Activated CD4-positive, alpha-beta memory T cell treated with anti-CD3 and anti-CD28 coated beads, Interleukin-2, amount 10 ng/mL, durations not matched to agents 7 days and 5 days (primary cell): ENCODE measurements around the gene SEMA3G. TPM values are rescaled to one million over a fixed set of nuclear protein-coding genes. Genes with fewer than 3 reads are reported as not detected.

ENCODE experiments used
- CTCF ChIA-PET: fragments of 350-600 bp; sonication (Branson Sonifier 250); formaldehyde crosslinking; loops from one replicate; lab custom pipeline; 2021; ENCODE audit warnings: antibody characterized with exemption, inconsistent platforms; lab: Charles Lee
- POLR2A ChIA-PET: fragments of 350-600 bp; sonication (Branson Sonifier 250); formaldehyde crosslinking; loops from one replicate; lab custom pipeline; 2021; ENCODE audit warnings: antibody characterized with exemption; lab: Charles Lee
- DNase-seq: peaks from one replicate; pipeline ENCODE4 v3.0.0-alpha.2; 2020
- H3K27ac Mint-ChIP-seq: one replicate; pipeline ENCODE4 v1.8.0; 2021; ENCODE audit warnings: mild to moderate bottlenecking, mixed read lengths
- H3K27me3 Mint-ChIP-seq: one replicate; pipeline ENCODE4 v1.8.0; 2021; ENCODE audit warnings: mixed read lengths
- H3K36me3 Mint-ChIP-seq: one replicate; pipeline ENCODE4 v1.8.0; 2021; ENCODE audit warnings: low read depth, mixed read lengths
- H3K4me1 Mint-ChIP-seq: one replicate; pipeline ENCODE4 v1.8.0; 2021; ENCODE audit warnings: mixed read lengths
- H3K4me3 Mint-ChIP-seq: one replicate; pipeline ENCODE4 v1.8.0; 2021; ENCODE audit warnings: mild to moderate bottlenecking, mixed read lengths
- H3K9me3 Mint-ChIP-seq: one replicate; pipeline ENCODE4 v1.8.0; 2021; ENCODE audit warnings: mixed read lengths
- total RNA-seq, 2 experiments: library from RNA; stranded (reverse); gene quantifications; one replicate each; pipeline ENCODE4 v1.2.3, GENCODE V29; 2021

SEMA3G gene
- total RNA-seq, 2 experiments from 2014 or later, result 0.18 to 0.20 TPM

GRCh38 chr3:52438579-52439425 is 6.1 kb downstream of the SEMA3G start:
- Mint-ChIP-seq H3K27ac (no peak overlapping the region), H3K9me3 (no peaks in the 10 kb centered on the region), H3K4me1 (peaks cover 5% of the 10 kb centered on the region), H3K27me3 (peaks cover 3% of the 10 kb centered on the region), H3K36me3 (no peaks in the 10 kb centered on the region), H3K4me3 (no peak overlapping the region)
- CTCF ChIA-PET, result interaction anchor here (1.2 kb wide), 1 partner anchor 11 kb away, joined by 8 read pairs; no protein-coding TSS in a partner anchor
- POLR2A ChIA-PET, result interaction anchor here (0.9 to 1.9 kb wide), 2 partner anchors 10 to 17 kb away, joined by 3 to 5 read pairs; partner anchors contain the start of gene NISCH
- DNase-seq, result no peak

DNA sequence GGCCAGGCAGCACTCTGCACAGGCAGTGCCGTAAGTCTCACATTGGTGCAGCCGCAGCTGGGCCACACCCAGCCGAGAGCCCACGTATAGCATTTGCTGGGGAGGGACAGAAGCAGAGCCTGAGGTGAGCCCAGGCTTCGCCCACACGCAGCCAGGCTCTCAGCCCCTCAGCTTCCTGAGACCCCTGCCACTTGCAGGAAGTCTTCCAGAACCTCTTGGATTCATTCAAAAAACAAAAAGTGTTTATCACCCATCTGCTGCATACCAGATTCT is 6.9 kb downstream of the SEMA3G start:
- Mint-ChIP-seq H3K27ac (no peak overlapping the region), H3K27me3 (peaks cover 3% of the 10 kb centered on the region), H3K36me3 (no peaks in the 10 kb centered on the region), H3K4me1 (peaks cover 10% of the 10 kb centered on the region), H3K4me3 (no peak overlapping the region), H3K9me3 (no peaks in the 10 kb centered on the region)
- ChIA-PET POLR2A (interaction anchor here (1.9 kb wide), 1 partner anchor 11 kb away, joined by 5 read pairs; no protein-coding TSS in a partner anchor), CTCF (interaction anchor here (1.4 kb wide), 1 partner anchor 9 kb away, joined by 3 read pairs; no protein-coding TSS in a partner anchor)
- DNase-seq, result no peak

DNA sequence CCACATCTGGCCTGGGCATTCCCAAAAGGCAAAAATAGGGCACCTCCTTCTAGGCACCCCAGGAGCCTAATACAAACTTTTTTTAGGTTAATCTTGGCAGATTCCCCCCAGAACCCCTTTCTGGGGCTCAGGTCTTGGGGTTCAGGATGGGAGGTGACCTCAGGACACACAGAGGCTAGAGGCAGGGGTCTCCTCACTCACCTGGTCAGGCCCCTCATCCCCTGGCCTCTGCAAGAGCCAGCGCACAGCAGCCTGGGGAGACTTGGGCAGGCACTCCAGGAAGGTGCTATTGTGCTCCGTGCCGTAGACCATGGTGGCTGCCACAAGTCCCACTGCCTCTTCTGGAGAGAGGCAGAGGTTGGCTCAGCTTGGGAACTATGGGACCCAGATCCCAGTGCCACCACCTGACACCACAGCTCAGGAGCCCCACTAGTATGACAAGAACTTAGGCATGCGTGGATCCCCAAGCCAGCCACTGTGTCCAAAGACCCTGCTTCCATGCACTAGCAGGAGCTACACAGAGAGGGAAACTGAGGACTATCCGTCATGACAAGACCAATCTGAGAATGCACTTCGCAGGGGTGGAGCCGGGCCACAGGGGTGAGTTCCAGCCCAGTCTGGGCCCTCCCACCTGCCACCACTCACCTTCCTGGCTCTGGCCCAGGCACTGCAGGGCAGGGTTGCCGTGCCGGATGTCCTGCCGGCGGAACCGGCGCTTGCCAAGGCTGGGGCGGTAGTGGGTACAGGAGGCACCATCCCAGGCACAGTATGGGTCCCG is 7.4 kb downstream of the SEMA3G start:
- CTCF ChIA-PET, result interaction anchor here (1.4 kb wide), 1 partner anchor 9 kb away, joined by 3 read pairs; no protein-coding TSS in a partner anchor

GRCh38 chr3:52436500-52437149 is 8.3 kb downstream of the SEMA3G start:
- CTCF ChIA-PET, result interaction anchor here (1.4 kb wide), 1 partner anchor 8 kb away, joined by 3 read pairs; no protein-coding TSS in a partner anchor
- Mint-ChIP-seq H3K36me3 (no peaks in the 10 kb centered on the region), H3K4me1 (peaks cover 22% of the 10 kb centered on the region), H3K9me3 (no peaks in the 10 kb centered on the region), H3K27ac (no peak overlapping the region), H3K4me3 (no peak overlapping the region), H3K27me3 (peaks cover 3% of the 10 kb centered on the region)
- no peak for DNase-seq
- POLR2A ChIA-PET, result no interaction called here

More for the DNA sequence above, 7.4 kb downstream of the SEMA3G start:
- peaks cover 15% of the 10 kb centered on the region for H3K4me1 Mint-ChIP-seq
- H3K27ac Mint-ChIP-seq, result no peak overlapping the region
- no peak for DNase-seq
- no peaks in the 10 kb centered on the region for H3K36me3 Mint-ChIP-seq
- H3K27me3 Mint-ChIP-seq, result peaks cover 3% of the 10 kb centered on the region
- POLR2A ChIA-PET, result no interaction called here
- H3K4me3 Mint-ChIP-seq, result no peak overlapping the region
- no peaks in the 10 kb centered on the region for H3K9me3 Mint-ChIP-seq

DNA sequence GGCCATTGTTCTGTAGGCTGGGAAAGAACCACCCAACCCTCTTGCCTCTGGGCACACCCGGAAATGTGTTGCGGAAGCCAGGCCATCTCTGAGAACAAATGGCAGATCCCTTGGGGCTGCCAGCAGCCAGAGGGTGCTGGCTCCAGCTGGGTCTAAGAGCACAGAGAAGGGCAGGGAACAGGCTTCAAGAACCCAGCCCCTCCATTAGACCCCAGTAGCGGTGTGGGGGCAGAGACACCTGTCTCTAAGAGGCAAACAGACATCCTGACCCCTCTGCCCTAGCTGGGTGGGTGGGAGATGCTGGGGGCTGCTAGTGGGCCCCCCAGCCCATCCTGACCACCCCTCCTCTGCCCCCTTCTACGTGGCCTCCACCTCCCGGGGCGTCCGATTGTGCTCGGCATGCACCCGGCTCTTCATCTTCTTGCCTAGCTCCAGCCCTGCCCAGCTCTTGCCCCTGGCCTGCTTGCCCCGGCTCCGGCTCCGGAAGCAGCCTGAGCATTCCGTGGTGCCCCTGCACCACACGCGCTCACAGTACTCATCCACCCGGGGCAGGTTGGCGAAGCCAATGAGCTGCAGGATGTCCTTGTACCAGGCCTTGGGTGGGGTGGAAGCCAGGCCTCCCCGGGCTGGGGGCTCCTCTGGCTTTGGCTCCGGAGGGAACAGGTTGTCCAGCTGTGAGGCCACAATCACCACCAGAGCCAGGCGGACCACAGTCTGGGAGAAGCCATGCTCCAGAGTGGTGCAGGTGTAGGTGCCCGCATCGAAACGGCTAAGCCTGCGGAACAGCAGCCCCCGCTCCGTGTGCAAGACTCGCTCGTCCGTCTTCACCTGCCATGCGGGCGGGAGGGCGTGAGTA is 9.4 kb downstream of the SEMA3G start:
- peaks cover 3% of the 10 kb centered on the region for H3K27me3 Mint-ChIP-seq
- H3K9me3 Mint-ChIP-seq, result no peaks in the 10 kb centered on the region
- no peaks in the 10 kb centered on the region for H3K36me3 Mint-ChIP-seq
- ChIA-PET POLR2A (interaction anchor here (1.3 kb wide), 1 partner anchor 101 kb away, joined by 3 read pairs; no protein-coding TSS in a partner anchor), CTCF (interaction anchor here (12.0 kb wide), 1 partner anchor 13 kb away, joined by 151 read pairs; the partner anchor contains the start of gene SEMA3G)
- no peak overlapping the region for H3K27ac Mint-ChIP-seq
- H3K4me1 Mint-ChIP-seq, result peaks cover 24% of the 10 kb centered on the region
- DNase-seq, result no peak
- H3K4me3 Mint-ChIP-seq, result no peak overlapping the region

- Mint-ChIP-seq H3K9me3 (no peaks in the 10 kb centered on the region), H3K36me3 (no peaks in the 10 kb centered on the region), H3K27ac (no peak overlapping the region), H3K27me3 (peaks cover 3% of the 10 kb centered on the region), H3K4me3 (no peak overlapping the region), H3K4me1 (peaks cover 24% of the 10 kb centered on the region)
- no peak for DNase-seq
- POLR2A ChIA-PET, result interaction anchor here (1.3 kb wide), 1 partner anchor 101 kb away, joined by 3 read pairs; no protein-coding TSS in a partner anchor
- CTCF ChIA-PET, result interaction anchor here (12.0 kb wide), 1 partner anchor 14 kb away, joined by 151 read pairs; the partner anchor contains the start of gene SEMA3G
Observed at GRCh38 chr3:52434491-52435115, 10.3 kb downstream of the SEMA3G start.

DNA sequence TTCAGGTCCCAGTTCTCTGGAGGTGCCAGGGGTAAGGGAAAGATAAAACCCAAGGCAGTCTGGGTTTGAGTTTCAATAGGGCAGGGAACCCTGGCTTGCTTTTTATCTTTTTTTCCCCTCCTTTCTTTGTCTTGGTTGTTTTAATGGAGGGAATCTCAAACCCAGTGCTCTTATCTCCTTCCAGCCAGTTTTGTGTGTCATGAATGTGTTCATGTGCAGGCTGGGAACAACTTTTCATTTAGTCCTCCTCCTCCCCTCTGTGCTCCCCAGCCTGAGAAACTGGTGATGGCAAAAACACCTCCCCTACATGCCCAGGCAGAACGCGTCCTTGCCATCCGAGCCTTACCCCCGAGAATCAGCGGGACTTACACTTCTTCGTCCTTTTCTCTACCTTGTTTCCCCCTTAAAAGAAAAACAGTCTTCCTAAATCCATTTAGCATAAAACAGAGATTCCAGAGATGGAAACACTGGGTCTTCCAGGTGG is 10.9 kb downstream of the SEMA3G start:
- no peak overlapping the region for H3K4me3 Mint-ChIP-seq
- no peaks in the 10 kb centered on the region for H3K36me3 Mint-ChIP-seq
- no peak overlapping the region for H3K27ac Mint-ChIP-seq
- H3K4me1 Mint-ChIP-seq, result peaks cover 24% of the 10 kb centered on the region
- H3K27me3 Mint-ChIP-seq, result peaks cover 3% of the 10 kb centered on the region
- H3K9me3 Mint-ChIP-seq, result no peaks in the 10 kb centered on the region
- ChIA-PET POLR2A (interaction anchor here (1.3 kb wide), 1 partner anchor 102 kb away, joined by 3 read pairs; no protein-coding TSS in a partner anchor), CTCF (interaction anchor here (1.3 to 12.0 kb wide), 2 partner anchors 14 to 22 kb away, joined by 5 to 151 read pairs; partner anchors contain the start of gene SEMA3G)
- DNase-seq, result no peak

- no peak overlapping the region for H3K4me3 Mint-ChIP-seq
- ChIA-PET CTCF (interaction anchor here (0.8 to 12.0 kb wide), 3 partner anchors 15 to 39 kb away, joined by 3 to 151 read pairs (median 5); partner anchors contain the start of gene SEMA3G), POLR2A (interaction anchor here (1.0 to 1.7 kb wide), 2 partner anchors 13 to 14 kb away, joined by 3 read pairs; no protein-coding TSS in a partner anchor)
- H3K36me3 Mint-ChIP-seq, result no peaks in the 10 kb centered on the region
- H3K9me3 Mint-ChIP-seq, result no peaks in the 10 kb centered on the region
- H3K4me1 Mint-ChIP-seq, result peaks cover 24% of the 10 kb centered on the region
- H3K27ac Mint-ChIP-seq, result peak overlapping the region; percentile 0
- H3K27me3 Mint-ChIP-seq, result peaks cover 3% of the 10 kb centered on the region
- no peak for DNase-seq
Observed at GRCh38 chr3:52433328-52433995, 11.4 kb downstream of the SEMA3G start.

DNA sequence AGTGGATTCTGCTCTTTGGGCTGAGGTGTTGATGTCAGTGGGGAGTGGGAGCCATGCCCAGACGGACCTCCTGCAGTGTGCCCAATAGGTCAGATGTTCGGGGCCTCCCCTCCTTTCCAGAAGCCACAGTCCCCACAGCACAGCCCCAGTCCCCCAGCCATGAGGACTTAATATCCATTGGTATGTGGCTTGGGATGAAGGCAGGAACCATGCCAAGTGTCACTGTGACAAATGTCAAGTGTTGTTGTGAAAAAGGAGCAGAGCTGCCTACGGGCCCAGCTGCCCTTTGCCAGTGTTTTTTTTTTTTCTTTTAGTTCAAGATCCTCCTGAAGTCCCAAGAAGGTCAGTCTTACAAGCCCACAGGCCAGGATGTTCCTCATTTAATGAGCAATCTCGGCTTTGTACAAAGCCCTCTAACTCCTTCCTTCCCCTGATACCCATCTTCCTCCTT is 12.2 kb downstream of the SEMA3G start:
- CTCF ChIA-PET, result interaction anchor here (0.8 to 12.0 kb wide), 4 partner anchors 16 to 40 kb away, joined by 3 to 151 read pairs (median 6); partner anchors contain the start of gene SEMA3G
- H3K4me3 Mint-ChIP-seq, result no peak overlapping the region
- no peak for DNase-seq
- H3K9me3 Mint-ChIP-seq, result no peaks in the 10 kb centered on the region
- POLR2A ChIA-PET, result interaction anchor here (0.8 to 1.7 kb wide), 4 partner anchors 12 to 15 kb away, joined by 3 to 7 read pairs (median 3); no protein-coding TSS in a partner anchor
- H3K27me3 Mint-ChIP-seq, result peaks cover 6% of the 10 kb centered on the region
- peaks cover 24% of the 10 kb centered on the region for H3K4me1 Mint-ChIP-seq
- H3K27ac Mint-ChIP-seq, result peak overlapping the region; percentile 0
- H3K36me3 Mint-ChIP-seq, result no peaks in the 10 kb centered on the region

DNA sequence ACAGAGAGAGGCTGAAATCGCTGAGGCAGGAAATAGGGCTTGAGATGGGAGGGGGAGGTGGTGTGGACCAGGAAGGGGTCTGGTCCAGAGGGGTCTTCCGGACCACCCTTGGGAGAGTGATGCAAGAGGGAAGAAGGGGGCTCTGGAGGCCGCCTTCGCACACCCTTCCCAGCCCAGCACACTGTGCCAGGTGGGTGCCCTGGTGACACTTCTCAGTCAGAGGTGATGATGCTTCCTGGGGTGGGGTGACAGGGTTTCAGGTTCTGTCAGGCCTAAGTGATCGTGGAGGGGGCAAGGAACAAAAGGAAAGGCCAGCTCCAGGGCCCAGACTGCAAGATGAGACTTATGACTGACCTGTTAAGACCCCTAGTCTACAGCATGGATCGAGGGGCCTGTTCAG is 12.7 kb downstream of the SEMA3G start:
- no peaks in the 10 kb centered on the region for H3K36me3 Mint-ChIP-seq
- H3K9me3 Mint-ChIP-seq, result no peaks in the 10 kb centered on the region
- H3K4me1 Mint-ChIP-seq, result peaks cover 24% of the 10 kb centered on the region
- H3K27ac Mint-ChIP-seq, result no peak overlapping the region
- no peak for DNase-seq
- peaks cover 6% of the 10 kb centered on the region for H3K27me3 Mint-ChIP-seq
- CTCF ChIA-PET, result interaction anchor here (2.3 to 12.0 kb wide), 2 partner anchors 16 to 20 kb away, joined by 7 to 151 read pairs; partner anchors contain the start of gene SEMA3G
- H3K4me3 Mint-ChIP-seq, result no peak overlapping the region
- POLR2A ChIA-PET, result interaction anchor here (0.8 to 1.7 kb wide), 3 partner anchors 12 to 15 kb away, joined by 3 to 7 read pairs (median 3); no protein-coding TSS in a partner anchor
